Urinary bladder (tissue), 4 donors: ENCODE data around the gene MEG3. TPM values are rescaled to one million over a fixed set of nuclear protein-coding genes. Genes with fewer than 3 reads are reported as not detected.

Experiments
- DNase-seq: peaks from one replicate; pipeline ENCODE4 v3.0.0-alpha.2; 2015; ENCODE audit errors: extremely low spot score
- H3K27ac ChIP-seq: one replicate; pipeline ENCODE4 v1.5.1; 2013; ENCODE audit warnings: low read depth, mild to moderate bottlenecking, moderate library complexity
- H3K36me3 ChIP-seq: one replicate; pipeline ENCODE4 v1.6.1; 2013; ENCODE audit warnings: mild to moderate bottlenecking, moderate library complexity; ENCODE audit not compliant: insufficient read depth
- H3K4me1 ChIP-seq: one replicate; pipeline ENCODE4 v1.6.1; 2013; ENCODE audit warnings: mild to moderate bottlenecking, moderate library complexity; ENCODE audit not compliant: insufficient read depth
- H3K4me3 ChIP-seq: one replicate; pipeline ENCODE4 v1.5.1; 2013; ENCODE audit warnings: low read depth, low read length
- WGBS: extraction: QIAGEN DNeasy Blood & Tissue Kit; methylation state at CpG from one replicate; pipeline ENCODE4 v1.1.7; 2013; 5-methylcytosine and 5-hydroxymethylcytosine counted together
- polyA plus RNA-seq: library from polyadenylated mRNA; stranded (reverse); fragments of 200-250 nt; gene quantifications from one replicate; pipeline ENCODE4 v1.2.3, GENCODE V29; 2013
- total RNA-seq: library from RNA; depleted of rRNA; stranded (reverse); fragments of >200 nt; gene quantifications from one replicate; pipeline ENCODE4 v1.2.3, GENCODE V29; 2014
- donor health status: healthy with polysubstance abuse.
- donor health status: healthy.

The MEG3 gene
- total and polyA plus RNA-seq, 2 donors = 53.0 to 530 TPM

DNA sequence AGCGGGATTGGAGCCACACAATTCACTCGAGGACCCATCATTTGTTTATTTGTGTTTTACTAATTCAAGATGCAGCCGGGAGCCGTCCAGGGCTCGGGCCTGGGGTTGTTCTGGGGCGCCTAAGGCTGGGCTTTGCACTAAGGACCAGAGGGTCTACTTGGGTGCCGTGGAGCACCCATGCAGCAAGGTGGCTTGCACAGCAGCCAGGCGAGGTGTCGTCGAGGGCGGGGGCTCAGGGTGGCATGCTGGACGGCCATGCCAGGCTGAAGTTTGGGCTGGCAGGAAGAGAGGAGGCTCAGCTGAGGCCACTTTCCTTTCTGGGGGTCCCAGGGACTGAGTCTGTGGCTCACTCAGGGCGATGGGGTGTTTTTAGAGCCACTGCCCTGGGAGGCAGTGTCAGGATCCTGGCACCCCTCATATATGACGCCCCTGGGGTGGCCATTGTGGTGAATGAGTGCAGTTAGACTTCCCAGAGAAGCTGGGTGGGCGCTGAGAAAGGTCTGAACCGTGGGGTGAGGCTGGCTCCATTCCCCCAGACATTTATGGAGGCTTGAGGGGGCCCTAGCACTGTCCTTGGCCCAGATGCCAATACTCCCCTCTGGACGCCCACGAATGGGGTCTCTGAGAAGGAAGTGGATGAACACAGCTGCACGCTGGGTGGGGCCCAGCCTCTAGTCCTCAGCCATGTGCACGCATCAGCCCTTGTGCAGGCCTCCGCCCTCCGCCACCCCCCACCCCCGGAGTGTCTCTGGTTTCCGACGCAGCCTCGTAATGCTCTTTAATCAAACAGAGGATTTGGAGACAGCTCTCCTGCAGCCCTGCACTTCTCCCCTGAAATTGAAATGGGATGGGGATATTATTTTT lies 11.3 kb downstream of the MEG3 start:
- H3K4me1 ChIP-seq = no peaks in the 10 kb centered on the region
- no peak for DNase-seq
- H3K4me3 ChIP-seq = no peak overlapping the region
- WGBS = 77% methylated on average over 26 of the region's 26 CpGs
- H3K36me3 ChIP-seq = no peaks in the 10 kb centered on the region
- no peak overlapping the region for H3K27ac ChIP-seq

DNA sequence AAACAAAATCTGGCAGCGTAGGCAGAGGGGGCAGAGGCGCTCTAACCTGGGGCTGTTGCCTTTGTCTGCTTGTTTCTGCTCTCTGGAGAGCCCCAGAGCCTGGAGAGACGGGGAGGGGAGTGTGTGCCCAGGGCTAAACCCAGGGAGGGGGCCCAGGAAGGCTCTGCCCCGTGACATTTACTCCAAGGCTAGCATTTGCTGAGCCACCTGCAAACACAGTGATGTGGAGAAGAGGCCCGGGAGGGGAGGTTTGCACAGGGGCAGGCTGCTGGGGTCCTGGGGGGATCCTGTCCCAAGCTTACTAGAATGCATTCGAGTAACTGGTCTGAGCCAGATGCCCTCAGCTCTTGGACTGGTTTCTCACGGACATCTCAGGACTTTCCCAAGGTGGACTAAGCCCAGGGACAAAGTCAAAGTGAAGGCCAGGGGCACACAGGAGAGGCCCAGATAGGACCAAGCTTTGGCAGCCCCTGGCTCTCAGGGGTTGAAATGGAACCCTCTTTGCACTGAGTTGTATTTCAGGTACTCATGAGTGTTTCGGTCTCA lies 12.0 kb downstream of the MEG3 start:
- no peak overlapping the region for H3K4me3 ChIP-seq
- no peak overlapping the region for H3K27ac ChIP-seq
- H3K36me3 ChIP-seq = no peaks in the 10 kb centered on the region
- H3K4me1 ChIP-seq = no peaks in the 10 kb centered on the region
- DNase-seq = no peak
- 85% methylated on average over 8 of the region's 8 CpGs for WGBS

DNA sequence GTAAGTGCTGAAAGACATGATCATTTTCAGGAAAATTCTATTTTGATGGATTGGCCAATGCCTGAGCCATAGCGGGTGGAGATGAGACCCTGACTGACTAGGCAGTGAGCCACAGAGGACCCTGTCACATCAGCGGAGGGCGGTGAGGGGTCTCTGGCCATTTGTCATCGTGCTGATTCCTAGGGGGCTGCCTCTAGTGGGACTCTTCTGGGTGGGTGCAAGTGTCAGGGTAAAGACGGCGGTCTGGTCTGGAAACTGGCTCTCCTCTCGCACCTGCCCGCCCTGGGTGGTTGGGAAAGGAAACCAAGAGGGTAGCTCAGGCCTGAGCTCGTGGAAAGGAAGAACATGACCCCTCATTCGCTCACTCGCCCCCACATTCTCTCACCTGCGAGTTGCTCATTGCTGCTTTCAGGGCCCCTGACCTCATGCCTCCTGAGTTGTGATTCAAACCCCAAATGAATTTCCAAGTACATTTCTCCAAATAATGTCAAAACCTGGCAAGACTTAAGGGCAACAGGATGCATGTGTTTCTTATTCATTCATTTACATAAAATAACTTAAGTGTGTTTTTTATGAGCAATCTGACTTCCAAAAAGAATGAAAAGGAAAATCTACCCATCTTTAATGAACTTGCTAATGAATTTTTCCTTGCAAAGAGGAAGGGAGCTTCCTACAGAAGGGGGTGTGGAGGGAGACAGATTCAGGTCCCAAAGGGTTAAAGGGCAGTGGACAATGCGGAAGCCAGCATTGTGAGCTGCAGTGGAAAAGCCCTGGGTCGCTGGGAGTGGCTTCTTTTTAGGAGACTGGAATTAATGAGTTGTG lies 12.8 kb downstream of the MEG3 start:
- no peak overlapping the region for H3K4me3 ChIP-seq
- 83% methylated on average over 14 of the region's 14 CpGs for WGBS
- no peak overlapping the region for H3K27ac ChIP-seq
- no peaks in the 10 kb centered on the region for H3K36me3 ChIP-seq
- H3K4me1 ChIP-seq = no peaks in the 10 kb centered on the region
- no peak for DNase-seq

DNA sequence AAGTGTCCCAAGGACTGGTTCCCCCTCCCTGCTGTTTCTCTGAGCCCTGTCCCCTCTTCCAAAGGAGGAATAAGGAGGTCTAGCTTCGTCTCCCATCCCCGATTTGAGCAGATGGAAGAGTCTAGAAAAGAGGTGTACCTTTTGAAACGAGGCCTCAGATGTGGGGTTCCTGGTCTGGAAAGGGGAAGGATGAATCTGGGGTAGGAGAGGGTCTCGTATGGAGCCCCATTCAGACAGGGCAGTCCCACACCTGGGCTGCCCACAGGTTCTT lies 13.3 kb downstream of the MEG3 start:
- no peaks in the 10 kb centered on the region for H3K36me3 ChIP-seq
- DNase-seq = no peak
- H3K4me1 ChIP-seq = no peaks in the 10 kb centered on the region
- WGBS = 68% methylated on average over 4 of the region's 4 CpGs
- H3K4me3 ChIP-seq = no peak overlapping the region
- H3K27ac ChIP-seq = no peak overlapping the region

DNA sequence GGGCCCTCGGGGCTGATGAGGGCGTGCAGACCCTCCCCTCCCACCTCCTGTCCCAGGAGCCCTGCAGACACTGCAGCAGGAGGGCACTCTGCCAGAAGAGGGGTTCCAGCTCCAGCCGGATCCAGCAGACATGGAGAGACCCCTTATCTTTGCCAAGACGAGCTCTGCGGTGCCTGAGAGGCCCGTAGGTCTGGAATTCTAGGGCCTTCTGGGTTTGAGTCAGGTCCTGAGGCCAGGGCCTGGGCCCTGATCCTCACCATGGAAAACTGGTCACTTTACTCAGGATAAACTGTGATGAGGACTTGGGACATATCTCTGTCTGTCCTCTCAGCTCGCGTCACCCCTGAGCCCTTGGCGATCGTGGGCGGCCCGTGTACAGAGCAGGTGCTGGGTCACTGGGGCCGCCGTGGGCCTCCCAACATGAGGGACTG lies 13.8 kb downstream of the MEG3 start:
- 63% methylated on average over 14 of the region's 14 CpGs for WGBS

DNA sequence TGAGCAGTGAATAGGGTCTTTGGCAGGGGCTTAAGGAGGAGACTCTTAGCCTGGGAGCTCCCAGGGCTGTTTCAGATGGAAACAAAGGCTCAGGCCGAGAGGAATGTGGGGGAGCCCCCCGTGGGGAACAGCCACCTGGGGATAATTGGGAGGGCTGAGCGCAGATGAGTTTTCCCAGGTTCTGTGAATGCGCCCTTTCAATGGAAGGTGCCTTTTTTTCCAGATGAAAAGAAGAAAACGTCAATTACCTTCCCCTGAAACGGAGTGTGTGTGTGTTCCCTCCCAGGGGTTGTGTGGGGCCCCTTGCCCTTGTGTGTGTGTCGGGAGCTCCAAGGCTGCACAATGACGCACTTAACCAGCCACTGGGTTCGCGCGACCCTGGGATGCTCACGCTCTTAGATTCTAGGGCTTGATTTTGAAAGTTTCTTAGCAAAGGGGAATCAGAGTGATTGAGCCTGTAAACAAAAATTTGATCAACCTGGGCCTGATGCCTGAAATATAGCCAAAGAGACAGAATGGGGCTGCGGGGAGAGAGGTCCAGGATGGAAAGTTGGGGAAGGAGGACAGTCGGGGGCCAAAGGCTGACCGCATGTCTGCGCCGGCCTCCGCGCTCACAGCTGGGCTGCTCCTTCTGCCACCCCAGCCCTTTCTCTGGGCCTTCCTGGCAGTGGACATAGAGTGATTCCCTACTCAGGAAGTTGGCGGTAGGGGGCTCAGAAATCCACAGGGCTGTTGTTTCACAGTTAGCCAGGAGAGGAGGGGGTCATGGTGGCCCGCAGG lies 14.6 kb downstream of the MEG3 start:
- no peak overlapping the region for H3K4me3 ChIP-seq
- WGBS = 90% methylated on average over 21 of the region's 21 CpGs
- H3K27ac ChIP-seq = no peak overlapping the region
- no peak for DNase-seq
- H3K36me3 ChIP-seq = no peaks in the 10 kb centered on the region
- H3K4me1 ChIP-seq = no peaks in the 10 kb centered on the region

More for the DNA sequence above, 13.8 kb downstream of the MEG3 start:
- Histone ChIP-seq H3K36me3 (no peaks in the 10 kb centered on the region), H3K4me1 (no peaks in the 10 kb centered on the region), H3K4me3 (no peak overlapping the region), H3K27ac (no peak overlapping the region)
- no peak for DNase-seq

DNA sequence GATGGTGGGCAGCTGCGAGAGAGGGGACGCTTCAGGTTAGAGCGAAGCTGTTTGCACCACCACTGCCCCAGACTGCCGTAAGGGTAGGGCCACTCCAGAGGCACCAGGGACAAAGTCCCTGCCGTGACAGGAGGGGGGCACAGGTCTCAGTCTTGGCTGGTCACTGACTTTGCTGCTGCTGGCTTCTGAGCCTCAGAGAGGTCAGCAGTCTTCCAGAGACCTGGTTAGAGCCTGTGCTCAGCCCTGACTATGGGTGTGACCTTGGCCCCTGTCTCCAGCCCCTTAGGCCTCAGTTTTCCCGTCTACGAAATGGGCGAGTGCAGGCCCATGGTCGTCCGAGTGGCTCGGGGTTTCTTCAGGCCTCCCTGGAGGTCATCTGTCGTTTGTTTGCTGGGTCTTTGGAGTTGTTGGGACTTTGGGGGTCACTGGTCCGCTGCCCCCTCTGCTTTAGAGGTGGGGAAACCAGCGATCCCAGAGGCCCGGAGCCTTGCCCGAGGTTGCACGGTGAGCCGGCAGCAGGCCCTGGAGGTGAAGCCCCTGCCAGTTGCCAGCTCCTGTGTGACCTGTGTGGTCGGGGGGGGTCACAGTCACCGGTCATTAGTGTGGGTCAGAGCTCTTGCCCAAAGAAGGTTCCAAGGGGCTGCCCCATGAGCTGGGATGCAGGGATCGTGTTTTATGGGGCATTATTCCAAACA lies 15.3 kb downstream of the MEG3 start:
- no peaks in the 10 kb centered on the region for H3K4me1 ChIP-seq
- DNase-seq = no peak
- no peak overlapping the region for H3K27ac ChIP-seq
- 86% methylated on average over 21 of the region's 21 CpGs for WGBS
- H3K4me3 ChIP-seq = no peak overlapping the region
- H3K36me3 ChIP-seq = no peaks in the 10 kb centered on the region

DNA sequence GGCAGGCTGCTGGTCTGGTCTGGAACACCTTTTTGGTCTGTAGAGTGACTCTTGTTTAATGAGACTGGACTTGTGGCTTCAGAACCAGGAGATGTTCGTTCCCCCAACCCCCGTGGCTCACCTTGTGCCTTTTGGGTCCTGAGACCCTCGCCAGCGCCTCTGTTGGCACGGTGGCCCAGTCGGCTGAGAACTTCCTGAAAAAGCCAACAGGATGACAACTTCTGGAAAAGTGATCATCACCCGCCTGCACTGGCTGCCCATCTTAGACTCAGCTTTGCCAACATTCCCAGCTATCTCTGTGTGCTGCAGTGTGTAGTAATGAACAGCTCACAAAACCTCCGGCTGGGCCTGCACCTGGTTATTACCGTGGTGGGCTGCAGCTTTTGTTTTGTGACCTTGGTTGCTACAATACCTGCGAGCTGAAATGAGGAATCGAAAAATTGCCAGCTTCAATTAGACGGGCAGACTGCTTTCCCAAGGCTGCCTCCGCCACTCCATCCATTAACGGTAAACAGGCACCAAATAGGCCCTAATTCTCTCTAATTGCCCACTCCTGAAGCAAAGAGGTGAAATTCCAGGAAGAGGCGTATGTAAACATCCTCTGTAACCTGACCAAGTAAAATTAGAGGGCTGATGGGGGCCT lies 16.0 kb downstream of the MEG3 start:
- H3K27ac ChIP-seq = no peak overlapping the region
- DNase-seq = no peak

DNA sequence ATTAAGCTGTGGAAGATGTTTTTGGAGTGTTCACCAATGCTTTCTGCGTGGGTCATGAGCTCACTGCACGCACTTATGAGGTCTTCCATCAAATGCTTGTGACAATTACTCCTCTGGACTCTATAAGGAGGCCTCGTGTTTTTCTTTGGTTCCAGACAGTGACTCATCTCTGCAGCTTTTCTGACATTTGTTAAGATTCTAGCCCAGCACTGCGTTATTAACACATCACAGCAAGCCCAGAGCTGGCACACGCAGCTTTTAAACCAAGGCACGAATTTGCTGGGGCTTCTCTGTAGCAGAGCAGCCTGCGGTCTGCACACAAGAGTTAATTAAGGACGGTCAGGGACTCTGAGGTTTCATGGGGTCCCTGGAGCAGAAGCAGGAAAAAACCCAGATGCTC lies 16.9 kb downstream of the MEG3 start:
- WGBS = 36% methylated on average over 8 of the region's 8 CpGs
- Histone ChIP-seq H3K4me1 (no peaks in the 10 kb centered on the region), H3K4me3 (no peak overlapping the region), H3K36me3 (no peaks in the 10 kb centered on the region), H3K27ac (no peak overlapping the region)
- no peak for DNase-seq

More for the DNA sequence above, 16.0 kb downstream of the MEG3 start:
- 78% methylated on average over 15 of the region's 15 CpGs for WGBS
- no peak overlapping the region for H3K4me3 ChIP-seq
- no peaks in the 10 kb centered on the region for H3K4me1 ChIP-seq
- H3K36me3 ChIP-seq = no peaks in the 10 kb centered on the region

DNA sequence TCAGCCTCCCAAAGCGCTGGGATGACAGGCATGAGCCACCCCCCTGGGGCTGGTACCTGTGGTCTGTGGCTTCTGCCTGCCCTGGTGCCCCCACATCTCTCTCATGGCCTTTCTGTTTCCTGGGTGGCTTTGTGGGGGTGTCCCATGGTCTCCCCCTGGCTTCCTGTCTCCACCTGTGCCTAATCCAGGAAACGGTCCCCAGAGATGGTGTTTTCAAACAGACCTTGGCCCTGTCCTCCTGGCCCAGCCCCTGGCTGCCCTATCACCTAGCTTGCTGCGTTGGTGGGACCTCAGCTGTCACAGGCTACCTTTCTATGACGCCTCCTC lies 18.1 kb downstream of the MEG3 start:
- WGBS = 86% methylated on average over 4 of the region's 4 CpGs
- H3K4me3 ChIP-seq = no peak overlapping the region

DNA sequence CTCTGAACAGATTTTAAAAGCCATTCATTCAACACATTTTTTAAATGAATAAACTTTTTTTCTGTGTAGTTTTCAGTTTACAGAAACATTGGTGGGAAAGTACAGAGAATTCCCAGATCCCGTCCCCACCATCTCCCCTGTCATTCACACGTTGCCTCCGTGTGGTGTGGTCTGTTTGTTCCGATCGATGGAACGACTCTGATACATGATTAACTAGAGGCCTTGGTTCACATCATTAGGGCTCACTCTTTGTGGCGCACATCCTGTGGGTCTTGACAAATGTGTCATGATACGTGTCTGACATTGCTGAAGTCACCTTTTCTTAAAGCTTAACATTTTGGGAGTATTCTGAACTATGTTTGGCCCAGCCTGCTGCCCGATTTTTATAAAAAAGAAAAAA lies 18.5 kb downstream of the MEG3 start:
- 85% methylated on average over 9 of the region's 9 CpGs for WGBS
- Histone ChIP-seq H3K36me3 (no peaks in the 10 kb centered on the region), H3K4me3 (no peak overlapping the region), H3K27ac (no peak overlapping the region), H3K4me1 (no peaks in the 10 kb centered on the region)
- DNase-seq = no peak

More for the DNA sequence above, 18.1 kb downstream of the MEG3 start:
- no peak for DNase-seq
- no peaks in the 10 kb centered on the region for H3K4me1 ChIP-seq
- H3K36me3 ChIP-seq = no peaks in the 10 kb centered on the region
- no peak overlapping the region for H3K27ac ChIP-seq

DNA sequence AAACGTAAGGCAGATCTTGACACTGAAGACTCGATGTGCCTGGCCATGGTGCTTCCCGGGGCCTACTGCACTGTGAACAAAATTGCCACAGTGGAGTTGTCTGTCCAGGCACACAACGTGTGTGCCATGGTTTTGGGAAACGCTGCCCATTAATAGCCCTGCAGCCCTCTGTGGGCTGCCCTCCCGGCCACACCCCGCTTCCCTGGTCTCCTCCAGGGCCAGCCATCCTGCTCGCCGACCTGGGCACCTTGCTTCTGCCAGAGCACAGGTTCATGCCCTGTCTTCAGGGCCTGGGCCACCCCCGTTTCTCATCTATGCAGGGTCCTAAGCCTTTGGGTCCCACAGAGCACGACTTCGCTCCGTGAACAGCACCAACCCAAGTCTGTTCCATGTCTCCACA lies 18.9 kb downstream of the MEG3 start:
- DNase-seq = no peak
- H3K4me1 ChIP-seq = no peaks in the 10 kb centered on the region
- H3K27ac ChIP-seq = no peak overlapping the region
- no peaks in the 10 kb centered on the region for H3K36me3 ChIP-seq
- WGBS = 92% methylated on average over 13 of the region's 13 CpGs
- H3K4me3 ChIP-seq = no peak overlapping the region

DNA sequence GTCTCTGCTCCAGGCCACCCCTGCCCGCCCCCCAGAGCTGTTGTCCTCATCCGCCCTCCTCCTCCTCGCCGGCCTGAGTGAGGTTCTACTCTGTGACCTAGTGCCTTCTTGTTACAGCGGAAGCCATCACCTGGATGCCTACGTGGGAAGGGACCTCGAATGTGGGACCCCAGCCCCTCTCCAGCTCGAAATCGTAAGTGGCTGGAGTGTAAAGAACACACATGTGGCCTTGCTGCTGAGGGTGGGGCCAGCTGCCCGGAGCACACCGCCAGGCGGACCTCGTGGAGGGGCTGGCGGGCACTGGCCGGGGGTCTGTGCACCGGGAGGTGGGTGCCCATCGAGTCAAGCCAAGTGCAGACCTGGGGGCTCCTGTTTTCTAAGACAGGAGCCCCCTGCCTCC lies 19.4 kb downstream of the MEG3 start:
- no peak for DNase-seq
- H3K27ac ChIP-seq = no peak overlapping the region
- 90% methylated on average over 17 of the region's 17 CpGs for WGBS
- no peaks in the 10 kb centered on the region for H3K36me3 ChIP-seq
- H3K4me1 ChIP-seq = no peaks in the 10 kb centered on the region
- H3K4me3 ChIP-seq = no peak overlapping the region
